Transverse colon (tissue), 4 donors: ENCODE data around the gene AURKA. TPM values are rescaled to one million over a fixed set of nuclear protein-coding genes. Genes with fewer than 3 reads are reported as not detected.
"Not testable (repeated sequence)": the region's sequence is repeated elsewhere in the genome, so short reads cannot be mapped to it uniquely, and the experiment has no call there.

Source experiments
- DNase-seq: peaks from one replicate; pipeline ENCODE4 v3.0.0-alpha.2; 2019
- H3K27ac ChIP-seq, 4 donors: fragments of 200-600 bp; sonication (generic); 2 replicates each; pipeline ENCODE4 v1.5.1; 2016 to 2018; ENCODE audit warnings: inconsistent platforms in 4 of 4
- H3K27me3 ChIP-seq: fragments of 200-600 bp; sonication (generic); 2 replicates; pipeline ENCODE4 v1.5.1; 2017; ENCODE audit warnings: inconsistent platforms
- H3K36me3 ChIP-seq, 4 donors: fragments of 200-600 bp; sonication (generic); 2 replicates each; pipeline ENCODE4 v1.5.1; 2017 to 2019; ENCODE audit warnings: inconsistent platforms in 4 of 4
- H3K4me1 ChIP-seq, 4 donors: fragments of 200-600 bp; sonication (generic); 2 replicates each; pipeline ENCODE4 v1.5.1; 2017 to 2020; ENCODE audit warnings: inconsistent platforms in 4 of 4
- H3K4me3 ChIP-seq, 4 donors: fragments of 200-600 bp; sonication (generic); 1 replicate in 1 of 4; 2 replicates in 3 of 4; pipeline versions ENCODE4 v1.5.1 to v1.6.1; 2017 to 2019; ENCODE audit warnings: inconsistent platforms in 4 of 4
- H3K9me3 ChIP-seq, 2 donors: fragments of 200-600 bp; sonication (generic); 2 replicates each; pipeline ENCODE4 v1.5.1; 2017 to 2019; ENCODE audit warnings: inconsistent platforms in 2 of 2
- EP300 ChIP-seq: sonication (generic); formaldehyde crosslinking; IDR thresholded peaks from one replicate; pipeline ENCODE4 v1.6.1; 2017; ENCODE audit warnings: antibody characterized with exemption, low read depth
- POLR2A ChIP-seq: fragments of 450-650 bp; IDR thresholded peaks from one replicate; pipeline ENCODE4 v1.6.1; 2016; ENCODE audit warnings: antibody characterized with exemption, mild to moderate bottlenecking, moderate library complexity
- POLR2AphosphoS5 ChIP-seq, 3 donors: sonication (generic); formaldehyde crosslinking; IDR thresholded peaks; one replicate each; pipeline ENCODE4 v1.6.1; 2016; ENCODE audit warnings: antibody characterized with exemption in 3 of 3
- WGBS, 2 donors: methylation state at CpG; one replicate each; pipeline ENCODE4 v1.1.5; 2018; ENCODE audit warnings: low coverage in 1 of 2; 5-methylcytosine and 5-hydroxymethylcytosine counted together
- in situ Hi-C, 4 donors: fragments of 200-750 bp; cut with MboI; loops; one replicate each; pipeline versions ENCODE4 v1.15.0 to v1.15.1; 2017; ENCODE audit warnings: low sequenced_read_pairs in 3 of 4, low pct_ligation_motif_present in 1 of 4, low pct_unique_long_range_greater_than_20kb in 1 of 4
- intact Hi-C: fragments of 100-400 bp; cut with DNase I; formaldehyde crosslinking; loops from one replicate; pipeline ENCODE4 v1.15.1; 2023; ENCODE audit warnings: low total_unique reads
- total RNA-seq, 4 donors: library from RNA; depleted of rRNA; stranded (reverse); fragments of >200 nt; gene quantifications; one replicate each; pipeline ENCODE4 v1.1.0, GENCODE V29; 2016
- TF ChIP-seq, protein P1 (sequence below), 5 experiments: fragments of 200-600 bp in 3 of 5; fragments of 450-650 bp in 2 of 5; sonication (generic) in 3 of 5; IDR thresholded peaks; 1 replicate in 2 of 5; 2 replicates in 3 of 5; pipeline ENCODE4 v1.5.1; 2016 to 2017; ENCODE audit warnings: antibody characterized with exemption in 5 of 5, inconsistent platforms in 3 of 5, mild to moderate bottlenecking in 2 of 5, moderate library complexity in 1 of 5

Gene AURKA
- total RNA-seq, 4 donors from 2014 or later: 0.75 to 12.4 (median 4.9) TPM

DNA sequence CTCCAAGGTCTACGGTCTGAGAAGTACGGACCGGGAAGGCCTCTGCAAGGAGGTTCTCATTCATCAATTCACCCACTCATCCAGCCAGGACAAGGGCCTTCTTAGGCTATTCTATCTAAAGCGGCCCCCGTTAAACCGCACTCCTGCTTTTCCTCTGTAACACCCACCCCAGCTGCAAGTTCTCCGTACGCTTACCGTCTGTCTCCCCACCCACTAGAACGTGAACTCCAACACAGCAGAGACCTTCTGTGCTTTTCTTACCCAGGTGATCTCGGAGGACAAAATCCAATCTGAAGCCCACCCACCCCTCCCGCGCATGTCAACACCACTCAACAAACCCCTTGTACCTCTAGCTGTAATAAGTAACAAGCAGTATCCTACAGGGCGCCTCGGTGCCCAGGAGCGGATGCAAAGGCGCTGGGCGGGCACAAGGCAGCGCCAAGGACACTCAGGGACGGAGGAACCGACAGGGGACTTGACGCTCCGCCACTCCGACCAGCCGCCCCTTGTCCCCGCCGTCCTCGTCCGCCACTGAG, 351 bp downstream of the AURKA start:
- H3K36me3 ChIP-seq: peaks cover 0 to 14% (median 3%) of the 10 kb centered on the region in 4 donors
- in situ Hi-C loops: no loop called here
- H3K4me1 ChIP-seq: peaks cover 7 to 32% (median 28%) of the 10 kb centered on the region in 4 donors
- intact Hi-C loops: no loop called here
- no peaks in the 10 kb centered on the region for H3K9me3 ChIP-seq
- no peak for DNase-seq
- 1% methylated on average over 22 of the region's 29 CpGs; no CpG with 5 or more reads in 1 of the 2 donors for WGBS, 2 donors
- peak overlapping the region; percentile 88 to 93 (median 90) for H3K27ac ChIP-seq
- no peaks in the 10 kb centered on the region for H3K27me3 ChIP-seq
- TF ChIP-seq POLR2AphosphoS5 (IDR thresholded peaks at IDR 0.05) (no peak), EP300 (no peak)
- peak overlapping the region; percentile 59 to 94 (median 66) for H3K4me3 ChIP-seq

DNA sequence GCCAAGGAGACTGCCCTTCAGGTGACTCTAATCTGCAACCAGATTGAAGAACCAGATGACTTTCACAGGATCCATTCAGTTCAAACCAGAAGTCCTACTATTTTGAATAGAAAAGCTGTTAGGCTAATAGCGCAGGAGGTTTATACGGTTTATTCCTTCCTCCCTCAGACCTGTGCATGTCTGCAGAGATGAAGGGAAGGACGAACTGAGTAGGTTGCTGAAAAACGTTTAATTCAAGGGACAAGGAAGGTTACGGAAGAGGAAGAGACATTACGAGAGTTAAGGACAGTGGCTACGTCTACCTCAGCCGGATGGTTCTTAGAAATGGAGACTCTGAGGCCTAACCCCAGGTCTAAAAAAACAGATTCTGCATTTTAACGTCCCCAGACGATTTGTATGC, 978 bp downstream of the AURKA start:
- no peak for DNase-seq
- peak overlapping the region in 3 of 4 donors; percentile 64 to 94 (median 69) for H3K4me3 ChIP-seq
- H3K4me1 ChIP-seq: peaks cover 7 to 32% (median 28%) of the 10 kb centered on the region in 4 donors
- H3K27ac ChIP-seq: peak overlapping the region; percentile 88 to 93 (median 90)
- peaks cover 0 to 12% (median 2%) of the 10 kb centered on the region in 4 donors for H3K36me3 ChIP-seq
- no peaks in the 10 kb centered on the region for H3K27me3 ChIP-seq
- TF ChIP-seq POLR2AphosphoS5 (IDR thresholded peaks at IDR 0.05): no peak
- 17 to 22% methylated on average over 4 to 10 of the region's 10 CpGs for WGBS, 2 donors
- in situ Hi-C loops: no loop called here
- intact Hi-C loops: no loop called here
- no peaks in the 10 kb centered on the region for H3K9me3 ChIP-seq

DNA sequence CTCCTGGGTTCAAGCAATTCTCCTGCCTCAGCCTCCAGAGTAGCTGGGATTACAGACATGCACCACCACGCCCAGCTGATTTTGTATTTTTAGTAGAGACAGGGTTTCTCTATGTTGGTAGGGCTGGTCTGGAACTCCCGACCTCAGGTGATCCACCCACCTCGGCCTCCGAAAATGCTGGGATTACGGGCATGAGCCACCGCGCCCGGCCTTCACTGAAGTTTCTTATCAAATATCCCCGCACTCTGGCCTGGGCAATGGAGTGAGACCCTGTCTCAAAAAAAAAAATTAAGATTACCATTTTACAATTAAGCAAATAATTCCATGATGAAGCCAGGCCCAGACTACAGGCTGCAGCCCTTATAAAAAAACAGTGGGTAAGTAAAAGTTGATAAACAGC, 1.6 kb downstream of the AURKA start:
- DNase-seq, intact Hi-C loops, H3K4me3 ChIP-seq, H3K9me3 ChIP-seq, in situ Hi-C loops, H3K27me3 ChIP-seq: not testable (repeated sequence)
- Histone ChIP-seq H3K36me3 (peaks cover 0 to 10% (median 0%) of the 10 kb centered on the region in 4 donors), H3K27ac (peak overlapping the region in 1 of 4 donors; percentile 93), H3K4me1 (peaks cover 7 to 32% (median 28%) of the 10 kb centered on the region in 4 donors)
- WGBS, 2 donors: 97 to 100% methylated on average over 4 to 9 of the region's 9 CpGs

DNA sequence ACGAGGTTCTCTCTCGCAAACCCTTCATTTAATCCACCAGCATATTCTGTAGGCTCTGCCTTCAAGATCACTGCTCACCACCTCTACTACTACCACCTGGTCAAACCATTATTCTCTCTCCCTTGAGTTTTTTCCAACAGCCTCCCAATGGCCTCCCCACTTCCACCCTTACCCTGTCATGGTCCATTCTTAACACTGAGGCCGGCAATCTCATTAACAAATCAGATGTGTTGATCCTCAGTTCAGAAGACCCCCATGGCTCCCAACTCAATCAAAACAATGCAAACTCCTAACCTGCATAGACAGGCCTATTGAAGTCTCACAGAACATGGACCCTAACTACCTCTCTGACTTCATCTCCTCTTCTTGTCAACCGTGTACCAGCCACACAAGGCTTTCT, 2.2 kb downstream of the AURKA start:
- 94 to 95% methylated on average over 2 to 4 of the region's 4 CpGs for WGBS, 2 donors
- in situ Hi-C loops (no loop called here), intact Hi-C loops (no loop called here)
- TF ChIP-seq EP300 (no peak), POLR2AphosphoS5 (IDR thresholded peaks at IDR 0.05) (no peak), POLR2A (no peak)
- TF ChIP-seq, protein P1, sequence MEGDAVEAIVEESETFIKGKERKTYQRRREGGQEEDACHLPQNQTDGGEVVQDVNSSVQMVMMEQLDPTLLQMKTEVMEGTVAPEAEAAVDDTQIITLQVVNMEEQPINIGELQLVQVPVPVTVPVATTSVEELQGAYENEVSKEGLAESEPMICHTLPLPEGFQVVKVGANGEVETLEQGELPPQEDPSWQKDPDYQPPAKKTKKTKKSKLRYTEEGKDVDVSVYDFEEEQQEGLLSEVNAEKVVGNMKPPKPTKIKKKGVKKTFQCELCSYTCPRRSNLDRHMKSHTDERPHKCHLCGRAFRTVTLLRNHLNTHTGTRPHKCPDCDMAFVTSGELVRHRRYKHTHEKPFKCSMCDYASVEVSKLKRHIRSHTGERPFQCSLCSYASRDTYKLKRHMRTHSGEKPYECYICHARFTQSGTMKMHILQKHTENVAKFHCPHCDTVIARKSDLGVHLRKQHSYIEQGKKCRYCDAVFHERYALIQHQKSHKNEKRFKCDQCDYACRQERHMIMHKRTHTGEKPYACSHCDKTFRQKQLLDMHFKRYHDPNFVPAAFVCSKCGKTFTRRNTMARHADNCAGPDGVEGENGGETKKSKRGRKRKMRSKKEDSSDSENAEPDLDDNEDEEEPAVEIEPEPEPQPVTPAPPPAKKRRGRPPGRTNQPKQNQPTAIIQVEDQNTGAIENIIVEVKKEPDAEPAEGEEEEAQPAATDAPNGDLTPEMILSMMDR (IDR thresholded peaks at IDR 0.05): no peak
- Histone ChIP-seq H3K9me3 (no peaks in the 10 kb centered on the region), H3K4me1 (peaks cover 7 to 30% (median 28%) of the 10 kb centered on the region in 4 donors), H3K36me3 (peaks cover 0 to 9% (median 3%) of the 10 kb centered on the region in 4 donors), H3K27ac (no peak overlapping the region), H3K27me3 (no peaks in the 10 kb centered on the region), H3K4me3 (no peak overlapping the region)
- no peak for DNase-seq

DNA sequence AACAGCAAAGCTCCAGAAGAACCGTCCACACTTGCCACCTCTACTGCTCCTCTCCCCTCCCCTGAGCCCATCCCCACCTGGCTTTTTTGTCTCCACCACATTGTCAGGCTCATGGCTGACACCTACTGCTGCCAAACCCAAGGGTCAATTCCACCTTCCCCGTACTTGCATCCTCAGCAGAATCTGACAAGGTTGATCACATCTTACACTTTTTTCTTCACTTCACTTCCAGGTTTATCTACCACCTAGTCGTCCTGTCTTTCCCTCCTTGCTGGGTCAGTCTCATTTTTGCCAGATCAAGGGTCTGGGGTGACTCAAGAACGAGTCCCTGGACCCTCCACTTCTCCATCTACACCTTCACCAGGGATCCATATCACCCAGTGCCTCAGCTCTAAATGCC, 3.1 kb downstream of the AURKA start:
- in situ Hi-C loops: no loop called here

More for the DNA sequence above, 3.1 kb downstream of the AURKA start:
- Histone ChIP-seq H3K36me3 (peaks cover 0 to 10% (median 3%) of the 10 kb centered on the region in 4 donors), H3K4me3 (no peak overlapping the region), H3K27me3 (no peaks in the 10 kb centered on the region), H3K27ac (no peak overlapping the region), H3K9me3 (no peaks in the 10 kb centered on the region), H3K4me1 (peaks cover 6 to 21% (median 20%) of the 10 kb centered on the region in 4 donors)
- intact Hi-C loops: no loop called here
- TF ChIP-seq, protein P1 (IDR thresholded peaks at IDR 0.05): no peak
- no peak for TF ChIP-seq EP300
- no peak for TF ChIP-seq POLR2AphosphoS5 (IDR thresholded peaks at IDR 0.05)
- TF ChIP-seq POLR2A: no peak
- no peak for DNase-seq
- WGBS, 2 donors: 88 to 99% methylated on average over 4 of the region's 4 CpGs
